ENCODE measurements around the gene RAVER2.
"Not testable (repeated sequence)": the region's sequence is repeated elsewhere in the genome, so short reads cannot be mapped to it uniquely, and the experiment has no call there.

RAVER2 gene, protein sequence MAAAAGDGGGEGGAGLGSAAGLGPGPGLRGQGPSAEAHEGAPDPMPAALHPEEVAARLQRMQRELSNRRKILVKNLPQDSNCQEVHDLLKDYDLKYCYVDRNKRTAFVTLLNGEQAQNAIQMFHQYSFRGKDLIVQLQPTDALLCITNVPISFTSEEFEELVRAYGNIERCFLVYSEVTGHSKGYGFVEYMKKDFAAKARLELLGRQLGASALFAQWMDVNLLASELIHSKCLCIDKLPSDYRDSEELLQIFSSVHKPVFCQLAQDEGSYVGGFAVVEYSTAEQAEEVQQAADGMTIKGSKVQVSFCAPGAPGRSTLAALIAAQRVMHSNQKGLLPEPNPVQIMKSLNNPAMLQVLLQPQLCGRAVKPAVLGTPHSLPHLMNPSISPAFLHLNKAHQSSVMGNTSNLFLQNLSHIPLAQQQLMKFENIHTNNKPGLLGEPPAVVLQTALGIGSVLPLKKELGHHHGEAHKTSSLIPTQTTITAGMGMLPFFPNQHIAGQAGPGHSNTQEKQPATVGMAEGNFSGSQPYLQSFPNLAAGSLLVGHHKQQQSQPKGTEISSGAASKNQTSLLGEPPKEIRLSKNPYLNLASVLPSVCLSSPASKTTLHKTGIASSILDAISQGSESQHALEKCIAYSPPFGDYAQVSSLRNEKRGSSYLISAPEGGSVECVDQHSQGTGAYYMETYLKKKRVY

DNA sequence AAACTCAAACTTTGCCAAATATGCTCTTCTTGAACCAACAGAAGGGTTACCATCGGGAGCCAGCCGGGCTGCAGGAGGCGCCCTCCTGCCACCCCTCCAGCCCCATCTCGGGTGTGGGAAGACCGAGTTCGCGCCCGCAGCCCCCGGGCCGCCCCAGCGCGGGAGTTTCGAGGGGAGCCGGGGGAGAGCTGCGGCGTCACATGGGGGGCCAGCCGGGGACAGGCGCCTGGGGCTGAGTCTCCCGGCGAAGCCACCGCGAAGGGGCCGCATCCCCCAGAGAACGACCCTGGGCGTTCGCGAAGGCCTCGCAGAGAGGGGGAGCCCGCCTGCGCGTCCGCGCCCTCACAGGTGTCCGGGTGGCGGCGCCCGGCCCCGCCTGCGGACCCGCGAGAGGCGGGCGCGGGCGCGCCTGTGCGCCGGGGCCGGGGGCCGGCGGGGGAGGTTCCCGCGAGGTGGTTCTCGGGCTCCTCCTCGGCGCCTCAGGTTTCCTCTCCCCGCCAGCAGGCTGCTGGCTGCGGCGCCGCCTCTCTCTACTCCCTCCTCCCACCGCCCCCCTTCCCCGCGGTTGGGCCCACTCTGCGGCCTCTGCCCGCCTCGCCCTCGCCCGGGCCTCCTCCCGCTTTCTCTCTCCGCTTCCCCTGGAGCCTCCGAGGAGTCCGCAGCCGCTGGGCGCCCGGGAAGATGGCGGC, at the start of gene RAVER2:
Gene RAVER2 (plus strand): TSS at position 584 of the 689 bp plus-strand sequence. CDS start 98 bp downstream, at position 682.
- DNase-seq (ENCODE audit: low read depth in 4 of 4, low spot score in 1 of 4), result peak; percentile 6 to 46 (median 25)

DNA sequence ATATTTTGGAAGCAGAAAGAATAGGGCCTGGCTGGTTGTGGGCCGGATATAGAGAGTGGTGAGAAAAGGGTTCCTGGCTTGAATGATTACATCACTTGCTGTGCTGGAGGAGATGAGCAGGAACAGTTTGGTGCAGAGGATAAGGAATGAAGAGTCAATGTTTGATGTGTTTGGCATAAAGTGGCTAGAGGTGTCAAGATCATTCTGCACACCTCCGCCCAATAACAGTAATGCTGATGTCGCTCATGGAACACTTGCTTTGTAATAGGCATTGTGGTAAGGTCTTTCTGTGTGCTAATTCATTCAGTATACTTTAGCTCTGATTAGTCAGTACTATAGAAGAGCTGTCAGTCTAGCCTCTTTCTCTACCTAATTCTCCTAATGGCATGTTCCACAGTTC, 48.0 kb upstream of the RAVER2 start:
- no peak for DNase-seq (ENCODE audit: low read depth in 4 of 4, low spot score in 1 of 4)

DNA sequence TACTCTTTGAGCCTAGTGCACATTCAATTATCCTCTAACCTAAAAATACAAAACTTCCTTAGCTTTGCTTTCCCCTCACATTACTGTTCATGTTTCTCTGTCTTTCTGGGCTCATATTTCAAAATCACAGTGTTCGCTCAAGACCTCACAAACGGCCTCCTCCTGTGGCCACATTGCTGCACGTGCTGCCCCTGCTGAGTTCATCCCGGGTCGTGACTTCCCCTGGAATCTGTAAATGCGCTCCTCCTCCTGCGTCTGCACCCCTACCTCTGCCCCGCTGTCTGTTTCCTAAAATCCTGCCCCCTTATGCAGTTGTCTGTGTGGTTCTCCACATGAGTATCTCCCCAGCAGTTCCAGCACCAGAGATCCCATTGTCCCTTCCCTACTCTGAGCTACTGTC, 45.5 kb upstream of the RAVER2 start:
- DNase-seq (ENCODE audit: low read depth in 4 of 4, low spot score in 1 of 4), result no peak

DNA sequence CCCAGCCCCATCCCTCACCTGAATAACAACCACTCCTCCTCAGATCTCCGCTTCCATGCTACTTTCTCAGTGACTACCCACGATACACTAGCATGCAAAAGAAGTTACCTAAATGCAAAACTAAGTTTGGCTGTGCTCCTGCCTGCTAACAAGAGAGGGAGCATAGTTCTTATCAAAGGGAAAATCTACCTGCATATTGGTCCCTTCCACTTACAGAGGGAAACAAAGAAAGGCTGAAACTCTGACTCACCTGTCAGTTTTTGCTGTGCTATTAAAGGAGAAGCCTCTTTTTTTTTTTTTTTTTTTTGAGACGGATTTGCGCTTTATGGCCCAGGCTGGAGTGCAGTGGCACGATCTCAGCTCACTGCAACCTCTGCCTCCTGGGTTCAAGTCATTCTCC, 43.8 kb upstream of the RAVER2 start:
- no peak for DNase-seq (ENCODE audit: low read depth in 4 of 4, low spot score in 1 of 4)

DNA sequence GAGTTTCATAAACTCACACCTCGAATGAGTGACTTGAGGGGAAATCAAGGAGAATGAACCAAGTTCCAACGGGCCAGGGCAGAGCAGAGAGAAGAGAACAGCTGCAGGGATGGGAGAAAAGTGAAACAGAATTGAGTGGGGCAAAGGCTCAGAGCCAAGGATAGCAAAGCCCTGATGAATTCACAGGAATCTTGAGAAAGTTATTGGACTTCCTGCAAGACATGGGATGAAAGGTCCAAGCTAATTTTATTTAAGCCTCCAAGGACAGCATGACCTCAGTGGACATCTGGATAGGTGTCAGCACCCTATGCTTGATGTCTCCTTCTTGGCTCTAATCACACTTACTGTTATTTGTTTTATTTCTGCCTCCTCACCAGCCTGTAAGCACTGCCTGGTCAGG, 43.0 kb upstream of the RAVER2 start:
- no peak for DNase-seq (ENCODE audit: low read depth in 4 of 4, low spot score in 1 of 4)

DNA sequence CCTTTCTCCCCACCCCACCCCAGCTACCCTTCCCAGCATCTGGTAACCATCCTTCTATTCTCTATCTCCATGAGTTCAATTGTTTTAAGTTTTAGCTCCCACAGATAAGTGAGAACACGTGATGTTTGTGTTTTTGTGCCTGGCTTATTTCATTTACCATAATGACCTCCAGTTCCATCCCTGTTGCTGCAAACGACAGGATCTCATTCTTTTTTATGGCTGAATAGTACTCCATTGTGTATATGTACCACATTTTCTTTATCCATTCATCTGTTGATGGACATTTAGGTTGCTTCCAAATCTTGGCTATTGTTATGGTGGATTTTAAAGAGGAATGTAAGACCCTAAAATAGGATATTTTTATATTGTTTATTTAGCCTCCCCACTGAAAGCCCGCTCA, 42.2 kb upstream of the RAVER2 start:
- not testable (repeated sequence) for DNase-seq (ENCODE audit: low read depth in 4 of 4, low spot score in 1 of 4)

DNA sequence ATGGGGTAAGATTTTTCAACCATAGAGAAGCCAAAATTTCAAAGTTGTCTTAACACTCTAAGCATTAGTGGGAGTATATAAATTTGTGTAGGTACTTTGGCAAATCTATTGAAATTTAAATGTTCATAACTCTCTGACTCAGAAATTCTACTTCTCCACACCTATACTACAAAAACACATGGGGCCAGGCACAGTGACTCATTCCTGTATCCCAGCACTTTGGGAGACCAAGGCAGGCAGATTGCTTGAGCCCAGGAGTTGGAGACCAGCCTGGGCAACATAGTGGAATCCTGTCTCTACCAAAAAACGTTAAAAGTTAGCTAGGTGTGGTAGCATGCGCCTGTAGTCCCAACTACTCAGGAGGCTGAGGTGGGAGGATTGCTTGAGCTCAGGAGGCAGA, 41.3 kb upstream of the RAVER2 start:
- DNase-seq (ENCODE audit: low read depth in 4 of 4, low spot score in 1 of 4), result no peak

DNA sequence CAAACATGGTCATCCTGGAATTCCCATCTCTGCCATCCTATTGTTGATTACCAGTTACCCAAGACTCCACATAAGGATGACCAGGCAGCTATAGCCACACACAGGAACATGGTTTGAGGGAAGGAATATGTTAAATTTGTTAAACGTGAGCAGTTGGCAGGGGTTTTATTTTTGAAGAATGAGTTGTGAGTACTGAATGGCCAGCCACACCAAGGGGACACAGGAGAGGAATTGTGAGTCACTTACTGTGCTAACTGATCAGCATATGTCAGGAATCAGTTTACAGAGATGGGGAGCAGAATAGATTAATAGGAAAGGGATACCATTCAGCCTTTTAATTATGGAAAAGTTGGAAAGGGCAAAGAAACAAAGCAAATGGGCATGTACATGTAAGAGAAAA, 39.3 kb upstream of the RAVER2 start:
- DNase-seq (ENCODE audit: low read depth in 4 of 4, low spot score in 1 of 4), result no peak

DNA sequence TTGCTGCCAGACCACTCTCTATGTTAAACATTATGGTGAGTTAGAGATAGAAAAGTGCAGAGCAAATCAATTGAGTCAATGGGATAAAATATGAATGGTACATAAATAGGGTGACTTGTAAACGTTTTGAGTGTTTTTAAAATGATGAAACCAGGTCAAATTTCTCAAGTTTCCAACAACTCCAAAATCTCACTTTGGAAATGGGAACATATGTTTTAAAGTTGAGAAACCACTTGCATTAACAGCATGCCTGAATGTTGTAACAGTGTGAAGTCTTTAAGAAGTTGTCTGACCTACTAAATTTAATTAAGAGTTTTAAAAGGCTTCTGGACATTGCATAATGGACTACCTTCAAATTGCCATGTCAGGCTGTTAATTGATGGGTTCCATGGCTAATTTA, 33.6 kb upstream of the RAVER2 start:
- DNase-seq (ENCODE audit: low read depth in 4 of 4, low spot score in 1 of 4), result no peak

DNA sequence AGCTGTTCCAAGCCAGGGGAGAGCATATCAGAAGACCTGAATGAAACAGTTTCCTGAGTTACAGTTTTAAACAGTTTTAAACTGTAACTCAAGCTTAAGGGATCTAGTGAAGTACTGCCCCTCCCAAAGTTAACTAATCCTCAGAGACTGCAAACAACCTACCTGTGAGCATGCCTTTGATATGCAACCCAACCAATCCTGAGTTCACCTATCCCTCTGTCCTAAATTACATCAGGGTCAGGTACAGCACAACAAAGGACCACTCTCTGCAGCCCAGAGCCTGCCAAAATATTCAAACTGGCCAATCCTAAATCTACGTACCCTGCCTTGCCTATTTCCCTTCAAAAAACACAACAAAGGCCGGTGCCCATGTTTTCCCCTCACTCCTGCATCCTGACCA, 32.8 kb upstream of the RAVER2 start:
- DNase-seq (ENCODE audit: low read depth in 4 of 4, low spot score in 1 of 4), result no peak

DNA sequence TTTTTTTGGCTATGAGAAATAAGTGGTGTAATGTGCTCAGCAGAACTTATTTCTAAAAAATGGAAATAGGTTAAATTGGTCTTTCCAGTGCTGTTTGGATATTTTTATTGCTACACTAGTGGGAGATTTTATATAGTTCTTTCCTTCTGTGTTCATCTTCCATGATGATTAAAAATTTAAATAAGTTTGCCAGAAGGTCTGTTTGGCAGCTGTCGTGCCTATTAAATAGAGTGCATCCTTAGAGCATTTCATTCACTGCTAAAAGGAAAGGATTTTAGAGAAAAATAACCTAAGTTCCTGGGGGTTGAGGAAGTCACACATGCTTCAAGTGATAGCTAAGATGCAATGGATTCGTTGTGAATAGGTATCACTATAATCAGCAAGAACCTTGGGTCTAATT, 29.7 kb upstream of the RAVER2 start:
- no peak for DNase-seq (ENCODE audit: low read depth in 4 of 4, low spot score in 1 of 4)

DNA sequence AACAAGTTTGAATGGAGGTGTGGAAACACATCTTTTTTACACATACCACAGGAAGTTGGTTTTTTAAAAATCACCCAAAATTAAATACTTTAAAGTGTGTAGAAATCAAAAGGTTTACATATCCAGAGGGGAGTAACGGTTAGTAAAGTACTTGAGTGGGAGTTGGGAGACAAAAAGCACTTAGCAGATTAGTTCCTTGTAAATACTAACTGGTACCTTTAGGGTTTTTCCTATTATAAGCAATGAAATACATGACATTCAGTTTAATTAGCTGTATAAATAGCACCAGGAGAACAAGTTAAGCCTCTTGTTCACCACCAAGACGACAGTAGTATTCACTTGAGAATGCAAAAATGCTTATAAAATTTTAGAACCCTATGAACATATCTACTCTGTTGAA, 23.7 kb upstream of the RAVER2 start:
- DNase-seq (ENCODE audit: low read depth in 4 of 4, low spot score in 1 of 4), result no peak

DNA sequence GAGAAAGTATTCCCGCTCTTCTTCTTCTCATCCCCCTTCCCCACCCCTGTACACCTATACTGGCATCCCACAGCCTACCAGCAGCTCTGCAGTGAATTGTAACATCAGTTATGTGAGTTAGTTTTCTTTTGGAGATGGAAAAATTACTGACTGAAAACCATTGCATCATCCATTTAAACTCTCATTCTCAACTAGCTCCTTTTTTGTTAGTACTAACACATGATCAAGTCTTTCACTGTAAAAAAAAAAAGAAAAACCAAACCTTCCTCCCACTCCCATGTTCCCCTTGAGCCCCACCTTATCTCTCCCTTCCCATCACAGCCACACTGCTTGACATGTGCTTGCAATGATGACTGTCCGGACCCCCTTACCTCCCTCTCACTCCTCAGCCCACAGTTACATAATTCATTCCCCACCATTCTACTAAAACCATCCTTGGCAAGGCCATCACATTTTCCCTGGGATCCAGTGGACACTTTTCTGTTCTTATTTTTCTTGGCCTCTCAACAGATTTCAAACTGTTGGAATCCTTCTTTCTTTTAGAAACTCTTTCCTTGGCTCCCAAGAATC, 23.2 kb upstream of the RAVER2 start:
- no peak for DNase-seq (ENCODE audit: low read depth in 4 of 4, low spot score in 1 of 4)

DNA sequence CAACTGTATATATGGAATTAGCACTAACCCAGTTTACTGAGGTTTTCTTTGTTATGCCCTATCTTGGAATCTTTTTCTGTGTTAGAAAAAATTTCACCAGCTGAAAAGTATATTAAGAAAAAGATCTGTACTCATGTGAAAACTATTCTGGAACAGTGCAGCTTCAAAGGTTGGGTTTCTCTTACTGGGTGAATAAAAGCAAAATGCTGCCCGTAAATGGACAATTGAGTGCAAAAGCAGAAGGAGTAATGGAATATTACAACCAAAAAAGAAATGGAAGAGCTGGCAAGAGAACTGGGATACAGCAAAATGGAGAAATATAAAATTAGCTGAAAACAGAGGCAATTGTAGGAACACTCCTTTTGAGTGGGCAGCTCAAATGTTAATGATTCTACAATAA, 17.0 kb upstream of the RAVER2 start:
- no peak for DNase-seq (ENCODE audit: low read depth in 4 of 4, low spot score in 1 of 4)

DNA sequence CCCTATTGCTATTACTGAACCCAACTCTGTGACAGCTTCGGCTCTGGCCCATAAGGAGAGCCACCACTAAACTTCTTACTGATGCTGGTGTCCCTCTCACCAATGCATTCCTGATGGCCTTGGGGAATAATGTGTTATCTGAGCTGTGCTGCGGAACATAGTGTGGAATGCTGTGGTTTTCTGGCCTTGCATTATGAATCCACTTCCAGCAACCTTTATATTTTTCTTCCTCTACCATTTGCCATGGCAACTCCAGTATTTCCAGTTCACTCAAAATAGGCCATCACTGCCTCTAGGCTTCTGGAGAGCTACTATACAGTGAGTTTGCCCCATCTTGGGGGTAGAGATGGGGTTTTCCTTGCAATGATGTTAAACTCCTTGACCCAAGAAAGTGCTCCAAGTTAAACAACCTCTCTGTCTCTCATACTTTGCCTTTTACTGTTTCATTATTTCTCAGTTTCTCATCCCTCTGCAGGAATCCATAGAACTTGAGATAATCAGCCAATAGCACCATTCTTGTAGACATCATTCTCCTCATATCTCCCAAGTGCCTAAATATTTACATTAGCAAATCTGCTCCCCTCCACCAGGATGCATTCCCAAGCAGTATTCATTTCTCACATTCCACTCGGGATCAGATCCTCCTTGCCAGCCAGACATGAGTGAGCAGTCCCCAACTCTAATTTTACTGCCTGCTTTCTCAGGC, 11.1 kb upstream of the RAVER2 start:
- no peak for DNase-seq (ENCODE audit: low read depth in 4 of 4, low spot score in 1 of 4)

DNA sequence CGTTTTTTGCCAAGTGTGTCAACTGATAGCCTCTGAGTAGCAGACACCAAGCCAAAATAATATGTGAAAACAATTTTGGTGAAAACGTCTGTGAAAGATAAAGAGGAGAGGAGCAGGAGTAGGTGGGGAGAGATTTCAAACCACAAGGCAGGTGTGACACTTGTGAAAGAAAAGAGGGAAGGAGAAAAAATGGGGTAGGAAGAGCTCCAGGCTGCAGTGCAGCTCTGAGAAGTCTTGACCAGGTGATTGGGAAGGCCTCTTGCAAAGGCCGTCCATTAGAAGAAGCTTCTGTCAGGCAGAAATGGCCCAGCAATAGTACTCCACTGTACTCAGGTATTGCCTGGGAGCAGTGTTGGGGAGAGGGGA, 10.6 kb upstream of the RAVER2 start:
- no peak for DNase-seq (ENCODE audit: low read depth in 4 of 4, low spot score in 1 of 4)

DNA sequence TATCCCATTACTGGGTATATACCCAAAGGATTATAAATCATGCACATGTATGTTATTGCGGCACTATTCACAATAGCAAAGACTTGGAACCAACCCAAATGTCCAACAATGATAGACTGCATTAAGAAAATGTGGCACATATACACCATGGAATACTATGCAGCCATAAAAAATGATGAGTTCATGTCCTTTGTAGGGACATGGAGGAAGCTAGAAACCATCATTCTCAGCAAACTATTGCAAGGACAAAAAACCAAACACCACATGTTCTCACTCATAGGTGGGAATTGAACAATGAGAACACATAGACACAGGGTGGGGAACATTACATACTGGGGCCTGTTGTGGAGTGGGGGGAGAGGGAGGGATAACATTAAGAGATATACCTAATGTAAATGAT, 4.2 kb upstream of the RAVER2 start:
- not testable (repeated sequence) for DNase-seq (ENCODE audit: low read depth in 4 of 4, low spot score in 1 of 4)

DNA sequence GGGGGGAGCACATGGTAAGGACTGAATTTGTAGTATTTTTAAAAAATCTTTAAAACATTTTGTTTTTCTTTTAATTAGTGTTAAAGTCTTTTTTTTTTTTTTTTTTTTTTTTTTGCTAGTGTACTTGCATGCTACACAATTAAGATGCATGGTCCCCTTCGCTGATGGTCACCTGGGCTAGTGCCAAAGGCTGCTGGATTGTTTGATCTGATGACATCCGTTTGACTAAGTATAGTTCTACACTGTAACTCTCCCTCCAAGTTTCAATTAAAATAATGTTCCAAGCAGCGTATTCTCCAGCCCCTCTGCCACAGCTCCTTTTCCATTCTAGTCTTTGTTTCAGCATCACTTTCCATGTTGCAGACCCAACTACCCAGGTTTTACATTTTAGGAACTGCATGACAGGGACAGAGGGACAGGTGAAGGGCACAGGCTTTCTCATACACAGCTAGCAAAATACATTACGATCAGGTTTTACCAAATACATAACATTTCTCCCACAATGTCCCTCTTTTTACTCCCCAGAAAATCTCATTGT, 852 bp upstream of the RAVER2 start:
- no peak for DNase-seq (ENCODE audit: low read depth in 4 of 4, low spot score in 1 of 4)

DNA sequence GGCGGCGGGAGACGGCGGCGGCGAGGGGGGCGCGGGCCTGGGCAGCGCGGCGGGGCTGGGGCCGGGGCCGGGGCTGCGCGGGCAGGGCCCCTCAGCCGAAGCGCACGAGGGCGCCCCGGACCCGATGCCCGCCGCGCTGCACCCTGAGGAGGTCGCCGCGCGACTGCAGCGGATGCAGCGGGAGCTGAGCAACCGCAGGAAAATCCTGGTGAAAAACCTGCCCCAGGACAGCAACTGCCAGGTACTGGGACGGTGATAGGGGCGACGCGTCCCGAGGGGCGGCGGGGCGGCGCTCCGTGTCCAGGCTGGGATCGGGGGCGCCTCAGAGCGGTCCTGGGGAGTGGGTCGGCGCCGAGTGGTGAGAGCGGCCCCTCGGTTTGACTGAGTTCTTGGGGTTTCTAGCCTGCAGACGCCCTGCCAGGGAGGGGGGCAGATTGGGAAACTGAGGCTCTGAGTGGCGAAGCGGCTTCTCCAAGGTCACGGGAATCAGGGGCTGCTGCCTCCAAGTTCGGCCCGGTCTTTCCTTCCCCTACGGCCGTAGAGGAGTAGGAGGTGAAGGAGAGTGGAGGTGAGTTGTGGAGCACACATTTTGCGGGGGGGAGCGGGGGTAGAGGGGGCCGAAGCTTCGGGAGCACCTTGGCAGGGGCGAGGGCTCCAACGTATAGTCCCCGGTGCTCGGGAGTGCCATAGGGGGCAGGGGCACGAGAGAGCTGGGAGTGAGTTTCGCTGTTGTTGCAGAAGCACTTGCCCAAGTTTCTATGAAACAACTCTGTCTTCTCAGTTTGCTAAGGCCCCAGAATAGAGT, 508 bp downstream of the RAVER2 start:
- DNase-seq (ENCODE audit: low read depth in 4 of 4, low spot score in 1 of 4), result peak in 1 of 4 experiments; percentile 2

Measured in stimulated activated CD4-positive, alpha-beta T cell treated with anti-CD3 and anti-CD28 coated beads, Interleukin-1b, Interleukin-23, amount 100 ng/mL, for 24 hours (primary cell).